ENCODE results near the gene CT47B1.

Gene CT47B1

DNA sequence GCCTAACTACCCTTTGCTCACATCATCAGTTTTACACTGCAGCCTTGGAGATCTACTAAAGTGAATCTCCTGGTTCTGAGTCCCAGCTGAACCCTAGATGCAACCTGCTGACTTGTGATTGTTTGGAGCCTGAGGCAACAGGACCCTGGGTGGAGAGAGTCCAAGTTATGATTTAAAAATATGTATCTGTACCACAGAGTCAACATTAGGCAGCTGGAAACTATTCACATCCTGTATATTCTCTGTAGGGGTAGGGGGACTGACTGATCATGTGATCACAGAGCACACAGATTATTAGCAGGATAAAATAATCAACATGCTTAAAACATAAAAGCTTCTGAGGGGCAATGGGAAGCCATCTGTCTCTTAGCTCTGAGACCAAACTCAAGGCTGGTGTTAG, 52.1 kb downstream of the CT47B1 start:
- H3K4me3 ChIP-seq (ENCODE audit: low read length): no peak overlapping the region
- TF ChIP-seq CTCF (conservative IDR thresholded peaks at IDR 0.05; ENCODE audit: low read length): no peak
- DNase-seq (ENCODE audit: low read depth): no peak

Measured in AG10803 (cell line).